Stimulated activated naive CD4-positive, alpha-beta T cell (primary cell): Measurements from ENCODE around the gene FOXD4.
"Not testable (repeated sequence)": the region's sequence is repeated elsewhere in the genome, so short reads cannot be mapped to it uniquely, and the experiment has no call there.

ENCODE experiments used
- DNase-seq, 6 experiments: peaks; one replicate each; lab custom pipeline; 2025; lab: John Stamatoyannopoulos, UW

FOXD4 gene

DNA sequence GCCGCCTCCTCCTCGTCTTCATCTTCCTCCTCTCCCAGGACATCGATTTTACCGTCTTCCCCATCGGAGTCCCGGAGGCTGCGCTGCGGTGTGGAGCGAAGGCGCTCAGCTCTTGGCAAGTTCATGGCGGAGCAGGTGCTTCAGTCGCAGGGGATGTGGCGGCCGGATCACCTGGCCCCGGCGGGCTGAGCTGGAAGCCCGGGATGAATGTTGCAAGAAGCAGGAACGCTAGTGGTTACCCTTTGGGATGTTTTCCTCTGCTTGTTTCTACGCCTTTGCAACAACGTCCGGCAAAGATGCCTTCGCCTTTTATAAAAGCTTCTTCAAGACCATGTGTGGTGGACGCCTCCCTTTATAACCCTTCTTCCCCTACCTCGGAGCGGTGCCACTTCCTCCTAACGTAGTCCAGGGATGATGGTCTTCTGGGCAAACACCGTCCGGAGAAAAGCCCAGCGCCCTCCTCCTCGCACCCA is at the start of gene FOXD4:
FOXD4 (minus strand) TSS at position 423 of the 473 bp plus-strand sequence; CDS start at position 125, 298 bp downstream.
- not testable (repeated sequence) for DNase-seq

DNA sequence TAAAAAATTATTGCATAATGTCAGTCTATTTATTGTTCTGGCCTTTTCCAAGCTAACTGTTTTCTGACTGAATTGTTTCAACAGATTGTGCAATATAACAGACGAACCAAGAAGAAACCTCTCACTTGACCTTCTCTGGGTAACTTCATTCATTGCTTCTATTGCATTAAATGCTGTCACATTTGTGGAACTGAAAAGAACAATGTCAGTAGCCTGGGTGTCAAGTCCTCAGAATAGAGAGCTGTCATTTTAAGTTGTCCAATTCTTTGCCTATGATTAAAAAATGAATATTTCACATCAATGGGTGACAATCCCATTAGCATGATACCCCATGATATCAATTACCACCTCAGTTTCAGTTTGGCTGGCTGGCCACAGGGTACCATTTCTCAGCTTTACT is 41.7 kb upstream of the FOXD4 start:
- not testable (repeated sequence) for DNase-seq

DNA sequence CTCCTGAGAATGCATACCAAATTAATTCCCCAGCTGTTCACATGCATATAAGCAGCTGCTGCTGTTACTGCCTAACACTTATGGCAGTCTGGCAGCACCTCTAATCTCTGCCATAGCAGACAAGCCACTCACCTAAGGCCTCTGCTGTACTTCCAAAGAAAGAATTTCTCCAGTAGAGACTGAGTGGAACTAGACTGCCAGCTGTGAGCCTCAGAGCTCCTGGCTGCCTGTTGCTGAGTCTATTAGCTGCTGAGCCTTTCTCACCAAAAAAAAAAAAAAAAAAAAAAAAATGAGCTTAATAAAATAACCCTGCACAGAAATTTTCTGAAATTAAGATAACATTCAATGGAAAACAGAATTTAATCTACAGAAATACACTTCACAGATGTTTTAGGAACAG is 33.0 kb upstream of the FOXD4 start:
- not testable (repeated sequence) for DNase-seq

DNA sequence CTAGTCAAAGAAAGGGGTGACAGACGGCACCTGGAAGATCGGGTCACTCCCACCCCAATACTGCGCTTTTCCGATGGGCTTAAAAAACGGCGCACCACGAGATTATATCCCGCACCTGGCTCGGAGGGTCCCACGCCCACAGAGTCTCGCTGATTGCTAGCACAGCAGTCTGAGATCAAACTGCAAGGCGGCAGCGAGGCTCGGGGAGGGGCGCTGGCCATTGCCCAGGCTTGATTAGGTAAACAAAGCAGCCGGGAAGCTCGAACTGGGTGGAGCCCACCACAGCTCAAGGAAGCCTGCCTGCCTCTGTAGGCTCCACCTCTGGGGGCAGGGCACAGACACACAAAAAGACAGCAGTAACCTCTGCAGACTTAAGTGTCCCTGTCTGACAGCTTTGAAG is 21.7 kb upstream of the FOXD4 start:
- DNase-seq = not testable (repeated sequence)

DNA sequence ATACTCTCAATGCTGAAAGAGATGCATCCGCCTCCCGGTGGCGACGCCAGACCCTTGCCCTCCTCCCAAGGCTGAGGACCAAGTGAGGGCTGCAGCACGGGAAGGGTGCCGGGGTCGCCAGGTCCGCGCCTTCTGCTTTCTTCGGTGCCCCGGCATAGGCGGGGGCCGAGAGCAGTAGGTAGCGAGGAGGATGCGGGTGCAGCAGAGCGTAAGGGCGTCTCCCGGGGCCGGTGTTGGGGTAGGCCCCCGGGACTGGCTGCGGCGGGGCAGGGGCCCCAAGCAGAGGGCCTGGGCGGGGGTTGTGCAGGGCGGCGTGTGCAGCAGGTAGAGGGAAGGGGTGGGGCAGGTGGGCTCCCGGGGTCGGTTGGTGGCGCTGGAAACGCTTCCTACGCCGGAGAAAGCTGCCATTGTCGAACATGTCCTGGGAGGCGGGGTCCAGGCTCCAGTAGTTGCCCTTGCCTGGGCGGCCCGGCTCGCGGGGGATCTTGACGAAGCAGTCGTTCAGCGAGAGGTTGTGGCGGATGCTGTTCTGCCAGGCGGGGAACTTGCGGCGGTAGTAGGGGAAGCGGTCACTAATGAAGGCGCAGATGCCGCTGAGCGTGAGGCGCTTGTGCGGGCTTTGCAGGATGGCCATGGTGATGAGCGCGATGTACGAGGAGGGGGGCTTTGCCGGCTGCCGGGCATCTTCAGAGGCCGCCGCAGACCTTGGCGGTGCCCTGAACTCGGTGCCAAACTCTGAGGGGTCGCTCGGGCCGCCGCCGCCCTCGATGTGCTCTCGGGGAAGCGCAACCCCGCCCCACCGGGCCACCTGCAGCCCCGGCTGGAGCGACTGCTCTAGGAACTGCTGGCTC is 848 bp downstream of the FOXD4 start:
- DNase-seq = peak in 2 of 6 experiments; percentile 27 to 37

DNA sequence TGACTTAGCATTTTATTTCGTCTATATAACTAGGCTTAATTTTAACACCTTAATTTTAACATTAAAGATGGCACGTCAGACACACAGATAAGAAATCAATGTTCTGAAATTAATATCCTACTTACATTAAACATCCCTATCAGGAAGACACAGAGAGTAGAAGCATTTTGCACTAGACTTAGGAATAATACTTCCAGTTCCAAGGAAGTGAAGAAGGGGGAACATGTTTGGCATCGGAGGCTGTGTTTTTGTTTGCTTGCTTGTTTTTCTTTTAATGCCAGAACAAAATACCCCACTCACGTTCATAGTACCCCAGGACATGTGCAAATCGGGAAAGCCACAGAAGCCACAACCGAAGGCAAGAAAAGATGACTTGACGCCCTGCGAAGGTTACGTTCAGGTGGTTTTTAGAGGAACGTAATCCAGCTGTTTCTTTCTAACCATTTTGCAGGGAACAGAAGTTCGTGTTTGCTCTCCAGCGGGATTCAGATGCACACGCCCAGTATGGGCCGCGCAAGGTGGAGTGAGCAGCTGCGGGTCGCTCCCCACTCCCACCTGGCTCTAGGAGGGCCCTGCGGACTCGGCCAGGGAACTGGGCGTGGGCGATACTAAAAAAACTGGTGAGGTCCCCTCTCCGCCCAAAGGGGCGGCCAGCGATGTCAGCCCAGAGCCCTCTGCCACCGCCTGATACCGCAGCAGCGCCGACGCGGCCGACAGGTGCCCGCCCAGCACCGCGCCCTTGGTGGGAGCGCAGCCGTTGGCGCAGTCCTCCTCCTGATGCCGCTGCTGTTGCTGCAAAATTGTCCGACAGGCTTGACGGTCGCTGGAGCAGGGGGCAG is 1.8 kb downstream of the FOXD4 start:
- peak in 1 of 6 experiments; percentile 15 for DNase-seq

DNA sequence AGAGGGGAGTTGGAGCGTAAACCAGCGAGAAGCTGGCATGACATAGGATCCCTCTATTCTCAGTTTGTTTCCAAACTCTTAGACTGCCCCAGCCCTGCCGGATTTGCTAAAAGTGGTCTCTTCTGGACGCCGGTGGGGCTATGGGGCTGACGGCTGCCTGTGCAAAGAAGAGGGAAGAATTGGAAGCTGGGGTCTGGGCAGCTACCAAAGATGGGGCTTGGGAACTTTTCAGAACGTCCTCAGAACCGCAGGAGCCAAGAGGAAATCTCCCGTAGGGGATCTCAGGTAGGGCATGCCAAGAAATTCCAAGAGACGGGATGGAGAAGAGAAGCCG is 3.1 kb downstream of the FOXD4 start:
- not testable (repeated sequence) for DNase-seq

DNA sequence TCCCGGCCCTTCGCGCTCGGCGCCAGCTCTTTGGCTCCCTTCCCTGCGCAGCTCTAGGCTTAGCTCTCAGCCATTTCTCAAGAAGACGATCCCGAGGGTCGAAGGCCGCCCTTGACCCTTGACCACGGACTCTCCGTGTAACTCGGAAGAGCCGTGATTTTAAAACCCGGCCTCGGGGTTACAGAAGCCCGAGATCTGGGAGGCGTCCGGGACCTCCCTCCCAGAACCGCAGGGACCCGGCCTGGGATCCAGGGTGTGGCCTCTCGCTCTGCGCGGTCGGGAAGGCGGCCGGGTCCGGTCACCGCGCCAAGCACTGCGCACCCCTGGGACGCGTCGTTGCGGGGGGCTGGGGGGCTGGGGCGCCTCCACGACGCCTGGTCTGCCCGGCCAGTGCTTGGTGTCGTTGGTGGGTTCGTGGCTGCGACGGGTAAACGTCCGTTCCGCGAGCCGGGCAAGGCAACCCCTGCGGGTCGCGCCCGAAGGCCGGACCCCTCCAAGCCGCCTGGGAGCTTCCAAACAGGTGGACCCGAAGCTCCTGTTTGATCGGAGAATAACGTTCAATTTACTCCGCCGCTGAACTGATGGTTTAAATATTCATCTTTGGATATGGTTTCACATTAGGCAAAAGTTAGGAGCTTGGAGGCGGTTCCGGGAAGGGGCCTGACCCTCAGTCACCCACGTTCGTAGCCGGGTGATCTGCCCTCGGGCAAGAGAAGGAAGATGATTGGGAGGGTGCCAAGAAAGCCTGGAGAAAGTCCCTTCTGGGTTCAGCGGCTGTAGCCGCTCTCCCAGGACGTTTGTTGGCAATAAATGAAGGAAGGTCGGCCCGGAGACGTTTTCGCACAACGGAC is 3.7 kb downstream of the FOXD4 start:
- DNase-seq = not testable (repeated sequence)

DNA sequence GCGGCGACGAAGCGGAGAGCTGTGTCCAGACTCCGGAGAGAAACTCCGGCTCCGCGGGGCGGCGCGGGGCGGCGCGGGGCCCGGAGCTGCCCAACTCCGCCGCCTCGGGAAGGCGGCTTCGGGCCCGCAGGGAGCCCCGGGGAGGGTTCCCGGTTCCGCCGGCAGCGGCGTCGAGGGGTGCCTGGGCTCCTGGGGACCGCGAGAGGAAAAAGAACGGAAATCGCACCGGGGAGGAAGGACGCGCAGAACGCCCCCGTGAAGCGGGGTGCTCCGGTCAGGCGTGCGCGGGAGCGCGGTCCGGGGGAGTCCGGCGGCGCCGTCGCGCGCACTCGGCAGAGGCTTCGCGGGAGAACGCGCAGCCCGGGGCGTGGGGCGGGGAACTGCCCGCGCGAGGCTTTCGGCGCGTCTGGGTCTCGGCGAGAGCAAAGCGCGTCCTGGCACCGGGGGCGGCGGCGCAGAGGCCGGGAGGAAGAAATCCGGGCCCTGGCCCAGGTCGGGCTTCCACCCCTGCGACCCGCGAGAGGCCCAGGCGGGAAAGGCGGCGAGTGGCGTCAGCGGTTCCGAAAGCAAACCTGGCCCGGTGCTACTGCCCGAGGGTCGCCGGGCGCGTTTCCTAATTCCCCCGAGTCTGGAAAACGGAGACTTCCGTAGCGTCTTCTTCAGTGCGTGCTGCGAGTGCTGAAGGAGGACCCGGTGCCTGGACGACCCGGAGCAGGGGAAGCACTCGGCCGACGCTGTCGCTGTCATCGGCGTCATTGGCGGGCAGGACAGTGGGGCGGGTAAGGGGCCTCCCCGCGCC is 4.5 kb downstream of the FOXD4 start:
- DNase-seq = peak in 3 of 6 experiments; percentile 16 to 56 (median 47)

DNA sequence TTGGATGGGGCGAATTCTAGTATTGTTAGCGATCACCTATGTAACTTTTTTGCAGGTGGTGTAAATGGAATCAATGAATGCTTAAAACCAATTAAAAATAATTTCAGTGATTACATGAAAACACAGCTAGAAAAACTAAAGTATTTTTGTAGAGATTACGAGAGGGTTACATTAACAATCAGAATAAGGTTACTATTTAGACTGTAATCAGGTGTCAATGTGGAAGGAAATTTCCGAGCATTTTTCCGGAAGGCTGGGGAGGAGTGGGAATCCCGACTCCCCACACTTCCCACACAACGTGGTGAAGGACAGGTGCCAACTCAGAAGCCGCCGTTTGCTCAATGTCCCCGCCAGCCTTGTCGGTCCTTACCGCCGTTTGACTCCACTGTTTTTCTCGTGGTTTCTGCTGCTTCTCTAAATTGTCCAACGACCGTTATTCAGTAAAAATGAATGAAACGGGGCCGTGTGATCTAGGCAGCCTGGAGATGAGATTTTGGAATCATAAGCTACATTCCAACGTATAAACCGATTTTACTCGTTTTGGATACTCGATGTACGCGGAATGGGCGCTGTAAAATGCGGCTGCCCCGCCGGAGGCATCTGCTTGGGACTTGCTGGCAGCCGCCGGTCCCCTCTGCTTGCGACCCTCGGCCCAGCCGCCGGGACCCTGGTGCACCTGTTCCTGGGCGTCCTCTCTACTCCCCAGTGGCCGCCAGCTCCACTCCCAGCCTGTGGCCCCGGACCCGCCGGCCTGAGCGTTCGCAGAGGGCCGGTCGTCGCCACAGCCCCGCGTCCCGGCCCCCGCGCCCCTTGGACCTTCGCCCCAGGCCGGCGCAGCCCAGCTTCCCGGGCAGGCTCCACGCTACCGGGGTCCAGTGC is 5.4 kb downstream of the FOXD4 start:
- peak in 1 of 6 experiments; percentile 21 for DNase-seq

DNA sequence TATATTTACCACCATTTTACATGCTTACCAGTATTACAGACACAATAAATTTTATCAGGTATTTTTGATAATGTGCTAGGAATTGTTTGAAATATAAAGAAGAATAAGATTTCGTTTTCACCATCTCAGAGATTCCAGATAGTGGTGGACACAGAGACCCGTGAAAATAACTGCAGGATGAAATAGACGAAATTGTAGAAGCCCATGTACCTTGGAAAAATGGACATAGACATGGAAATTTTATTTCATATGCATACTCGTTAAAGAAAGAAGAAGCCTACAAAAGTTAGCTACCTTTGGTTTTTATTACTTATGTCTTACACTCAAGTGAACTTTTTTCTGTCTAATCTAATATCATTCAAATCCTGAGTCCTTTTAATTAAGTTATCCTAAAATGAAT is 7.5 kb downstream of the FOXD4 start:
- not testable (repeated sequence) for DNase-seq

DNA sequence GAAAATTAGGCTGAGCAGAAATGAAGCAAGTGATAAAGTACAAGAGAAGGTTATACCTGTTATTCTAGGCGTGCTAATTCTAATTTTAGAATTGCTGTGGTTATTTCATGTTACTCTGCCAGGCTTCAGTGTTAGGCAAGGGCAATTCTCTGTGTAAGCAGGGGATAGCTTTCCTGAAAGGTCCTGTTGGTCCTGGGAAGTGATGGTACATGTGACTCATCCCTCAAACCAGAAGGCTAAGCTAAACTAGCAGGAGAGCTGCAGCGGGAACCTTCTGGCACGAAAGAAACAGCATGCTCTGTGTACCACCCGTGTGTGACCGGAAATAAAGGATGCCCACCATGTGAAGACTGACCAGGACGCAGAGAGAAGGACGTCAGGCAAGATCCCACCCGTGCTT is 8.7 kb downstream of the FOXD4 start:
- not testable (repeated sequence) for DNase-seq

DNA sequence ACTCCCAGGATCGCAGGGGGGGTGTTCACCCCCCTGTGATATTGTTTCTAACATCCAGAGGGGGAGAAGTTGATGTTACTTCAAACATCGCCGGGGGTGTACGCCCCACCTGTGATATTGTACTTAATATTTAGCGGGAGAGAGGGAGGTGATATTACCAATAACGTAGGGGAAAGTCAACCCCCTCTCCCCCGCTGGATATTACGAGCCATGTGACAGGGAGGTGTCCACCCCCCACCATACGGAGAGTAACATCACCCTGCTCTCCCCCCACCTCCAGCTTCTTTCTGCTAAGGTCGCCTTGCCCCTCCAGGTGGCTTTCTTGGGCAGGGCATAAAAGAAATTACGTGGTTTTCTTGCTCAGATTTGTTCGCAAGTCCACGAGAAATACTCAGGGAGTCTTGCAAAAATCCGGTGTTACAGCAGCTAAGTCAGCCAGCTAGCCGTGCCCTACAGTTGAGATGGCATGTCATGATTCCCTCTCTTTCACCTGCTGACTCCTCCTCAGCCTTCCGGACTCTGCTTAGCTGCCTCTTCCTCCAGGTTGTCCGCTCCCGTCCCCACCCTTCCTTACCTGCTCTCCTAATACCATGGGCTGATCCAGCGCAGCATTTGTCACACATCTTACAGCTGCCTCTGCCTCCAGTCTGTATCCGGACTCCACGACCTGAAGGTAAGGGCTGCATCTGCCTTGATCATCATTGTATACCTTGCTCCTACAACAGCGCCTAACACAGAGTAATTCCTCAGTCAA is 9.3 kb downstream of the FOXD4 start:
- DNase-seq = not testable (repeated sequence)

DNA sequence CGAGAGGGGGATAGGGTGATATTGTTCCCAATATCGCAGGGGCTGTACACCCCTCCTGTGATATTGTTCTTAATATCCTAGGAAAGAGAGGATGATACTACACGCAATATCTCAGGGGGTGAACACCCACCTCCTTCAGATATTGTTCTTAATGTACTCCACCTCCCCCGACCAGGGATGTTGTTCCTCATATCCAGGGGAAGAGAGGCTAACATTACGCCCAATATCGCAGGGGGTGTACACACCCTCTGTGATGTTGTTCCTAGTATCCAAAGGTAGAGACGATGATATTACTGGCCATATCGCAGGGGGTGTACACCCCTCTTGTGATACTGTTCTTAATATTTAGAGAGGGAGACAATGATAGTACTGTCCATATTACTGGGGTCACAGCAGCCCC is 12.2 kb downstream of the FOXD4 start:
- not testable (repeated sequence) for DNase-seq

DNA sequence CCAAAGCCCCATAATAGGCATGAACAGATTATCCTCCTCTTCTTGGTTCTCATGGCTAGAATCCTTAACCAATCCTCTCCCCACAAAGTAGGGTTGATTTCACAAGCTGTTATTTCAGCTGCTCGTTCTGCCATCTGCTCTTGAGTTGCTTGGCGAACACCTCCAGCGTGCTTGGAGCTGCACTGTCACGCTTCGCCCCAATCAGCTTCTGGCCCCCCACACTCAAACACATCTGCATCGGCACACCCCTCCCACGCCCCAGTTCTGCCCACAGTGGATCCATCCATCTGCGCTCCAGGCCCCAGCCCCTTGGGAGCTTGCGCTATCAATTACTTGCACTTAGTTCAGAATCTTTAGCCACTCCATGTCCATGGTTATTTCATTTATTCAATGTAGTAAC is 17.8 kb downstream of the FOXD4 start:
- not testable (repeated sequence) for DNase-seq

DNA sequence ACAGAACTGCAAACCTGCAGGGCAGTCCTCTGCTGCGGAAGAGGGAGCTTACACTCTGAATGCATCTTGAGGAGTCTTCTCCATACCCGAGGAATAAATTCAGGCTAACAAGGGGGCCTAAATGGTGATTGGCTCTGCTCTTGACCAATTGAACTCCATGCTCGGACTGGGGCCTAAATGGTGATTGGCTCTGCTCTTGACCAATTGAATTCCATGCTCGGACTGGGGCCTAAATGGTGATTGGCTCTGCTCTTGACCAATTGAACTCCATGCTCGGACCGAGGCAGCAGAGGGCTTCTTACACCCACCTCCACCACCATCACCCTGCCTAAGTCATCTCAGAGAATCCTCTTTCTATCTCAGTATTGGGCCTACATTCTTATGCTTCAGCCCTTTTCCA is 18.4 kb downstream of the FOXD4 start:
- DNase-seq = not testable (repeated sequence)

DNA sequence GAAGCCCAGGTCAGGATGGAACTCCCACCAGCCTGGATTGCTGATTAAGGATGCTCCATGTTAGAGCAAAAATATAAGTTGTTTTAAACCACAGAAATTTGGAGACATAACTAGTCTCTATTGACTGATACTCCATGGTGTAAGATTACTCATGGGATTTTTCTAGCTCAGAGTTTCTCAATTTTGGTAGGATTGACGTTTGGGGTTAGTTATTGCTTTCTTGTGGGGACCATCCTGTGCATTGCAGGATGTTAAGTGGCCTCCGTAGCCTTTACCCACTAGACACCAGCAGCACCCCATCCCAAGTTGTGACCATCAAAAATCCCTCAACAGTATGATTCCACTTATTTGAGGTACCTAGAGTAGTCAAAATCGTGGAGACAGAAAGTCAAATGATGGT is 19.4 kb downstream of the FOXD4 start:
- not testable (repeated sequence) for DNase-seq

DNA sequence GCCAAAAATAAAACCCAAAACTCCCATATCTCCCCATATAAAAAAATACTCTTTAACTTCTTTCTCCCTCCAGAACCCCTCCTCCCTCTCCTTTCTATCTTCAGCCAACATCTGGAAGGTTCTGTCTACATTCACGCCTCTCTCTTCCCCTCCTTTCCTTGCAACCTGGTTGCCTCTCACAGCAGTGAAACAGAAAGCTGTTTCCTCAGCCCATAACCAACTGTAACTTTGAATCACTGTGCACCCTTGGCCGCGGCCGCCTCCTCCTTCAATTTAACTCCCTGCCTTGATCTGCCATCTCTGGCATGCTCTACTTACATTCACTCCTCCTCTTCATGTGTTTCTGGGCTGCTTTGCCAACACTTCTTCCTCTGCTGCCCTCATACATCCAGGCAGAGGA is 23.2 kb downstream of the FOXD4 start:
- DNase-seq = not testable (repeated sequence)

DNA sequence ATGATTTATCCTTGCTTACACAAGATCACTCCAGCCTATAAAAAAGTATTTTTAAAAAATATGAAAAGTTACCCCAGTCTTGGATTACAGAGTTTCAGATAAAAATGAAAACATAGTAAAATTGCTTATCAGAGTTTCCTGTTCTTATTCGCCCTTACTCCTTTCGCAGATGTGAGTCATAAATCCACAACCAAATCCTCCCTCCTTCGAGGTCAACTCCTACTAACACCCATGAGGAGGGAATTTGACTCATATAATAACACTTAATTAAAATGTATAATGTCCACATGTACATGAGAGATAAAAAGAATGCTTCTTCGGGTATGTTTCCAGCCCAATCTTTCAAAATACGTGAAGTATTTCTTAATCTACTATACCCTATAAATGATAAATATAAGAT is 23.9 kb downstream of the FOXD4 start:
- DNase-seq = not testable (repeated sequence)
